HuH-7.5 (cell line): ENCODE measurements around the gene GLI3.

ENCODE experiments used
- DNase-seq: peaks from one replicate; pipeline ENCODE4 v3.0.0; 2011; ENCODE audit warnings: low spot score

Gene GLI3

GRCh38 chr7:42081671-42082070 is 155.3 kb downstream of the GLI3 start:
- no peak for DNase-seq

- DNase-seq, result no peak
Measured at GRCh38 chr7:42080841-42081586, 156.0 kb downstream of the GLI3 start.

- no peak for DNase-seq
Measured at GRCh38 chr7:42077271-42078135, 159.5 kb downstream of the GLI3 start.

- DNase-seq, result no peak
Measured at GRCh38 chr7:42076870-42077269, 160.1 kb downstream of the GLI3 start.

- DNase-seq, result no peak
Measured at GRCh38 chr7:42075418-42075817, 161.6 kb downstream of the GLI3 start.

- no peak for DNase-seq
Measured at GRCh38 chr7:42074076-42074475, 162.9 kb downstream of the GLI3 start.

GRCh38 chr7:42071372-42072261 is 165.4 kb downstream of the GLI3 start:
- no peak for DNase-seq

GRCh38 chr7:42070068-42070467 is 166.9 kb downstream of the GLI3 start:
- no peak for DNase-seq

GRCh38 chr7:42069590-42069989 is 167.4 kb downstream of the GLI3 start:
- DNase-seq, result no peak

- no peak for DNase-seq
Measured at GRCh38 chr7:42068554-42069280, 168.3 kb downstream of the GLI3 start.

GRCh38 chr7:42065942-42066341 is 171.1 kb downstream of the GLI3 start:
- no peak for DNase-seq

GRCh38 chr7:42065015-42065414 is 172.0 kb downstream of the GLI3 start:
- DNase-seq, result no peak

GRCh38 chr7:42064534-42064933 is 172.5 kb downstream of the GLI3 start:
- no peak for DNase-seq

- no peak for DNase-seq
Measured at GRCh38 chr7:42059275-42059674, 177.7 kb downstream of the GLI3 start.

GRCh38 chr7:42057331-42057730 is 179.7 kb downstream of the GLI3 start:
- DNase-seq, result no peak

GRCh38 chr7:42055171-42055570 is 181.8 kb downstream of the GLI3 start:
- DNase-seq, result no peak

GRCh38 chr7:42053834-42054233 is 183.2 kb downstream of the GLI3 start:
- DNase-seq, result no peak

GRCh38 chr7:42049761-42050160 is 187.2 kb downstream of the GLI3 start:
- DNase-seq, result no peak

- DNase-seq, result no peak
Measured at GRCh38 chr7:42046483-42046882, 190.5 kb downstream of the GLI3 start.

GRCh38 chr7:42045961-42046360 is 191.0 kb downstream of the GLI3 start:
- no peak for DNase-seq

- DNase-seq, result no peak
Measured at GRCh38 chr7:42039921-42040320, 197.1 kb downstream of the GLI3 start.

GRCh38 chr7:42035210-42035609 is 201.8 kb downstream of the GLI3 start:
- no peak for DNase-seq
